Activated CD8-positive, alpha-beta T cell treated with anti-CD3 and anti-CD28 coated beads for 36 hours (primary cell): ENCODE measurements around the gene ADGRA1. TPM values are rescaled to one million over a fixed set of nuclear protein-coding genes. Genes with fewer than 3 reads are reported as not detected.

Source experiments
- ATAC-seq: fragments of 200-7000 bp; cut with Tn5 transposase; one replicate; pipeline ENCODE4 v1.10.0; 2021; ENCODE audit warnings: mild to moderate bottlenecking, moderate library complexity
- CTCF ChIA-PET: fragments of 350-600 bp; sonication (Branson Sonifier 250); formaldehyde crosslinking; loops from one replicate; lab custom pipeline; 2021; ENCODE audit warnings: antibody characterized with exemption; lab: Charles Lee
- POLR2A ChIA-PET: fragments of 350-600 bp; sonication (Branson Sonifier 250); formaldehyde crosslinking; loops from one replicate; lab custom pipeline; 2021; ENCODE audit warnings: antibody characterized with exemption; lab: Charles Lee
- DNase-seq: peaks from one replicate; pipeline ENCODE4 v3.0.0-alpha.2; 2020
- H3K27ac Mint-ChIP-seq: one replicate; pipeline ENCODE4 v1.8.0; 2021; ENCODE audit warnings: mild to moderate bottlenecking, mixed read lengths
- H3K27me3 Mint-ChIP-seq: one replicate; pipeline ENCODE4 v1.8.0; 2021; ENCODE audit warnings: mixed read lengths
- H3K36me3 Mint-ChIP-seq: one replicate; pipeline ENCODE4 v1.8.0; 2021; ENCODE audit warnings: low read depth, mixed read lengths
- H3K4me1 Mint-ChIP-seq: one replicate; pipeline ENCODE4 v1.8.0; 2021; ENCODE audit warnings: low read depth, mixed read lengths
- H3K4me3 Mint-ChIP-seq: one replicate; pipeline ENCODE4 v1.8.0; 2021; ENCODE audit warnings: mild to moderate bottlenecking, moderate library complexity, mixed read lengths
- H3K9me3 Mint-ChIP-seq: one replicate; pipeline ENCODE4 v1.8.0; 2021; ENCODE audit warnings: mixed read lengths
- CTCF ChIP-seq: fragments of 200-600 bp; IDR thresholded peaks from one replicate; pipeline ENCODE4 v1.8.0; 2022; ENCODE audit warnings: antibody characterized with exemption, mild to moderate bottlenecking
- intact Hi-C: fragments of 100-400 bp; cut with micrococcal nuclease; formaldehyde crosslinking; loops from one replicate; pipeline ENCODE4 v1.10.0; 2022
- total RNA-seq, 2 experiments: library from RNA; stranded (reverse); gene quantifications; one replicate each; pipeline ENCODE4 v1.2.3, GENCODE V29; 2021

The ADGRA1 gene
- total RNA-seq, 2 experiments from 2014 or later, result not detected

GRCh38 chr10:133158756-133159610 is 71.3 kb downstream of the ADGRA1 start:
- CTCF ChIA-PET, result interaction anchor here (1.0 kb wide), 1 partner anchor 98 kb away, joined by 3 read pairs; no protein-coding TSS in a partner anchor
- Mint-ChIP-seq H3K9me3 (no peaks in the 10 kb centered on the region), H3K4me1 (peaks cover 2% of the 10 kb centered on the region), H3K27ac (no peak overlapping the region), H3K36me3 (no peaks in the 10 kb centered on the region), H3K4me3 (no peak overlapping the region), H3K27me3 (peaks cover 12% of the 10 kb centered on the region)
- no peak for ATAC-seq
- no peak for DNase-seq
- TF ChIP-seq CTCF, result no peak
- POLR2A ChIA-PET, result no interaction called here
- intact Hi-C loops, result no loop called here

- peaks cover 12% of the 10 kb centered on the region for H3K27me3 Mint-ChIP-seq
- no peak for DNase-seq
- no peak for ATAC-seq
Measured at GRCh38 chr10:133159611-133159949, 71.9 kb downstream of the ADGRA1 start.

GRCh38 chr10:133159950-133160825 is 72.5 kb downstream of the ADGRA1 start, which contains the start of gene KNDC1:
KNDC1 (plus strand) TSS chr10:133160219; CDS start chr10:133160468, 249 bp downstream.
- intact Hi-C loops, result no loop called here
- ATAC-seq, result peak; percentile 69
- Mint-ChIP-seq H3K4me1 (peaks cover 2% of the 10 kb centered on the region), H3K9me3 (no peaks in the 10 kb centered on the region), H3K27ac (no peak within 1 kb of the TSS), H3K36me3 (no peaks in the 10 kb centered on the region), H3K4me3 (peak within 1 kb of the TSS; percentile 5), H3K27me3 (peaks cover 12% of the 10 kb centered on the region)
- CTCF ChIA-PET, result interaction anchor here (1.0 kb wide), 2 partner anchors 97 to 120 kb away, joined by 3 read pairs; no protein-coding TSS in a partner anchor
- TF ChIP-seq CTCF, result no peak
- no peak for DNase-seq
- POLR2A ChIA-PET, result no interaction called here

More at GRCh38 chr10:133159611-133159949, 71.9 kb downstream of the ADGRA1 start:
- Mint-ChIP-seq H3K27ac (no peak overlapping the region), H3K4me3 (no peak overlapping the region), H3K4me1 (peaks cover 2% of the 10 kb centered on the region), H3K9me3 (no peaks in the 10 kb centered on the region), H3K36me3 (no peaks in the 10 kb centered on the region)
- intact Hi-C loops, result no loop called here
- POLR2A ChIA-PET, result no interaction called here
- CTCF ChIA-PET, result interaction anchor here (1.0 kb wide), 1 partner anchor 98 kb away, joined by 3 read pairs; no protein-coding TSS in a partner anchor
- no peak for TF ChIP-seq CTCF

GRCh38 chr10:133160826-133161471 is 73.2 kb downstream of the ADGRA1 start:
- no peak overlapping the region for H3K27ac Mint-ChIP-seq
- intact Hi-C loops, result no loop called here
- ATAC-seq (no peak), DNase-seq (no peak)
- ChIA-PET CTCF (interaction anchor here (1.0 kb wide), 1 partner anchor 119 kb away, joined by 3 read pairs; no protein-coding TSS in a partner anchor), POLR2A (no interaction called here)
- TF ChIP-seq CTCF, result no peak
- H3K4me1 Mint-ChIP-seq, result peaks cover 2% of the 10 kb centered on the region
- no peaks in the 10 kb centered on the region for H3K9me3 Mint-ChIP-seq
- H3K4me3 Mint-ChIP-seq, result peak overlapping the region; percentile 5
- no peaks in the 10 kb centered on the region for H3K36me3 Mint-ChIP-seq
- peaks cover 12% of the 10 kb centered on the region for H3K27me3 Mint-ChIP-seq
